ENCODE data around the gene SLC22A3.

Gene SLC22A3

DNA sequence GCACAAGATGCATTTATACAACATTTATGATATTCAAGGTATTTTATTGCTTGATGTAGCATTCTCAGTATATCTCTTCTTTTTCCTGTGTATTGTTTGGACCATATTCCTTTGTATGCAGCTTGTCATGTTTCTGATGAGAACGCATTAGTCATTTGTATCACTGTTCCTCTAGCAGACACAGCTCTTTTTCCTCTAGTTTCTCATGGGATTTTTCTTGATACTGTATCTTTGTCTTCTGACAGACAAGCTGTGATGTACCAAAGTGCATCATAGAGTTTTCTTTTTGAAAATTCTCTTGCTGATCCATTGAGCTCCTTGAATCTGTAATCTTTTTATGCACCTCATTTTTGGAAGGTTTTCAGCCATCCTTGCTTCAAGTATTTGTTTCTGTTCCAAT lies 140.9 kb downstream of the SLC22A3 start:
- no peak overlapping the region for H3K4me3 ChIP-seq (ENCODE audit: control insufficient read depth, low read depth, low read length)
- no peak for DNase-seq (ENCODE audit: low read depth)
- TF ChIP-seq, protein P1, sequence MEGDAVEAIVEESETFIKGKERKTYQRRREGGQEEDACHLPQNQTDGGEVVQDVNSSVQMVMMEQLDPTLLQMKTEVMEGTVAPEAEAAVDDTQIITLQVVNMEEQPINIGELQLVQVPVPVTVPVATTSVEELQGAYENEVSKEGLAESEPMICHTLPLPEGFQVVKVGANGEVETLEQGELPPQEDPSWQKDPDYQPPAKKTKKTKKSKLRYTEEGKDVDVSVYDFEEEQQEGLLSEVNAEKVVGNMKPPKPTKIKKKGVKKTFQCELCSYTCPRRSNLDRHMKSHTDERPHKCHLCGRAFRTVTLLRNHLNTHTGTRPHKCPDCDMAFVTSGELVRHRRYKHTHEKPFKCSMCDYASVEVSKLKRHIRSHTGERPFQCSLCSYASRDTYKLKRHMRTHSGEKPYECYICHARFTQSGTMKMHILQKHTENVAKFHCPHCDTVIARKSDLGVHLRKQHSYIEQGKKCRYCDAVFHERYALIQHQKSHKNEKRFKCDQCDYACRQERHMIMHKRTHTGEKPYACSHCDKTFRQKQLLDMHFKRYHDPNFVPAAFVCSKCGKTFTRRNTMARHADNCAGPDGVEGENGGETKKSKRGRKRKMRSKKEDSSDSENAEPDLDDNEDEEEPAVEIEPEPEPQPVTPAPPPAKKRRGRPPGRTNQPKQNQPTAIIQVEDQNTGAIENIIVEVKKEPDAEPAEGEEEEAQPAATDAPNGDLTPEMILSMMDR (IDR thresholded peaks at IDR 0.05; ENCODE audit: control insufficient read depth, insufficient read depth, low read depth, low read length, missing control alignments) = no peak

DNA sequence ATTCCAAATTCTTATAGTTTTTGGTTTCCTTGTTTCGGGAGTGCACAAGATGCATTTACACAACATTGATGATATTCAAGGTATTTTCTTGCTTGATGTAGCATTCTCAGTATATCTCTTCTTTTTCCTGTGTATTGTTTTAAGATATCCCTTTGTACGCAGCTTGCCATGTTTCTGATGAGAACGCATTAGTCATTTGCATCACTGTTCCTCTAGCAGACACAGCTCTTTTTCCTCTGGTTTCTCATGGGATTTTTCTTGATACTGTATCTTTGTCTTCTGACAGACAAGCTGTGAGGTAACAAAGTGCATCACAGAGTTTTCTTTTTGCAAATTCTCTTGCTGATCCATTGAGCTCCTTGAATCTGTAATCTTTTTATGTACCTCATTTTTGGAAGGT lies 146.4 kb downstream of the SLC22A3 start:
- TF ChIP-seq, protein P1 (IDR thresholded peaks at IDR 0.05; ENCODE audit: control insufficient read depth, insufficient read depth, low read depth, low read length, missing control alignments) = no peak
- no peak overlapping the region for H3K4me3 ChIP-seq (ENCODE audit: control insufficient read depth, low read depth, low read length)
- no peak for DNase-seq (ENCODE audit: low read depth)

DNA sequence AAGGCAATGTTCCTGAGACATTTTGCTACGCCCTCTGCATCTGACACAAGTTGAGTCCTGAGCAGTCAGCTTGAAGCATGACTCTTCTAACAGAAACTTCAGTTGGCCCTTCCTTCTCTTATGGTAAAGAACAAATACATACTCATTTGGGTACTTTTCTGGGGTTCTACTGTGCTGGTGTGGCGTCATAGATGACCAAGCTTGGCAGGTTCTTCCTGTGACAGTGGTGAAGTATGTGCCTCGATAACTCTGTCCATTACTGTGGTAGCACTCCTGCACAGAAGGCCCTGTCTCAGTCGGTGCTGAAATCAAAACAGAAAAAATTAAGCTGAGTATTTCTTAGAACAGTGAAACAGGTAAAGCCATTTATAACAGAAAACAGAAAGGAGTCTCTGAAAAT lies 152.5 kb downstream of the SLC22A3 start:
- TF ChIP-seq, protein P1 (IDR thresholded peaks at IDR 0.05; ENCODE audit: control insufficient read depth, insufficient read depth, low read depth, low read length, missing control alignments) = no peak
- H3K4me3 ChIP-seq (ENCODE audit: control insufficient read depth, low read depth, low read length) = no peak overlapping the region
- no peak for DNase-seq (ENCODE audit: low read depth)

All from AG09309 (cell line).